ENCODE data around the gene HPS1. TPM values are rescaled to one million over a fixed set of nuclear protein-coding genes. Genes with fewer than 3 reads are reported as not detected.

The HPS1 gene
- total RNA-seq, 4 donors from 2014 or later, result 46.5 to 83.5 (median 67.5) TPM

GRCh38 chr10:98382691-98383101 lies 64.0 kb downstream of the HPS1 start:
- Histone ChIP-seq H3K27me3 (no peaks in the 10 kb centered on the region), H3K36me3 (peaks cover 25% of the 10 kb centered on the region), H3K4me3 (no peak overlapping the region), H3K9me3 (no peaks in the 10 kb centered on the region), H3K27ac (no peak overlapping the region), H3K4me1 (no peaks in the 10 kb centered on the region)
- 100% methylated on average over 5 of the region's 5 CpGs for WGBS
- TF ChIP-seq POLR2AphosphoS5 (IDR thresholded peaks at IDR 0.05) (no peak), POLR2A (IDR thresholded peaks at IDR 0.05) (no peak), CTCF (IDR thresholded peaks at IDR 0.05) (no peak), EP300 (IDR thresholded peaks at IDR 0.05) (no peak)
- DNase-seq (ENCODE audit: low spot score in 2 of 2), result no peak

GRCh38 chr10:98380493-98381339 lies 66.0 kb downstream of the HPS1 start:
- Histone ChIP-seq H3K4me3 (no peak overlapping the region), H3K9me3 (no peaks in the 10 kb centered on the region), H3K27ac (no peak overlapping the region), H3K4me1 (peaks cover 6% of the 10 kb centered on the region), H3K27me3 (no peaks in the 10 kb centered on the region), H3K36me3 (peaks cover 19% of the 10 kb centered on the region)
- DNase-seq (ENCODE audit: low spot score in 2 of 2), result no peak
- WGBS, result 89% methylated on average over 8 of the region's 8 CpGs
- TF ChIP-seq EP300 (IDR thresholded peaks at IDR 0.05), result no peak
- no peak for TF ChIP-seq POLR2AphosphoS5 (IDR thresholded peaks at IDR 0.05)
- no peak for TF ChIP-seq CTCF (IDR thresholded peaks at IDR 0.05)
- no peak for TF ChIP-seq POLR2A (IDR thresholded peaks at IDR 0.05)

- TF ChIP-seq EP300 (IDR thresholded peaks at IDR 0.05) (no peak), POLR2A (IDR thresholded peaks at IDR 0.05) (no peak)
- 95% methylated on average over 4 of the region's 4 CpGs for WGBS
- no peaks in the 10 kb centered on the region for H3K27me3 ChIP-seq
- H3K27ac ChIP-seq, result no peak overlapping the region
- H3K4me1 ChIP-seq, result peaks cover 21% of the 10 kb centered on the region
- peaks cover 9% of the 10 kb centered on the region for H3K36me3 ChIP-seq
- no peak overlapping the region for H3K4me3 ChIP-seq
- no peaks in the 10 kb centered on the region for H3K9me3 ChIP-seq
- DNase-seq (ENCODE audit: low spot score in 2 of 2), result no peak
These were observed 68.0 kb downstream of the HPS1 start for GRCh38 chr10:98378722-98379121.

- H3K4me3 ChIP-seq, result no peak overlapping the region
- H3K36me3 ChIP-seq, result peaks cover 2% of the 10 kb centered on the region
- H3K27ac ChIP-seq, result no peak overlapping the region
- no peak for DNase-seq (ENCODE audit: low spot score in 2 of 2)
- no peaks in the 10 kb centered on the region for H3K27me3 ChIP-seq
- WGBS, result 87% methylated on average over 3 of the region's 3 CpGs
- H3K4me1 ChIP-seq, result peaks cover 21% of the 10 kb centered on the region
- no peak for TF ChIP-seq CTCF (IDR thresholded peaks at IDR 0.05)
- TF ChIP-seq EP300 (IDR thresholded peaks at IDR 0.05), result no peak
- no peak for TF ChIP-seq POLR2AphosphoS5 (IDR thresholded peaks at IDR 0.05)
- TF ChIP-seq POLR2A (IDR thresholded peaks at IDR 0.05), result no peak
- H3K9me3 ChIP-seq, result no peaks in the 10 kb centered on the region
These were observed 69.2 kb downstream of the HPS1 start for GRCh38 chr10:98377536-98377935.

GRCh38 chr10:98377001-98377400 lies 69.7 kb downstream of the HPS1 start:
- H3K4me3 ChIP-seq, result no peak overlapping the region
- WGBS, result 82% methylated on average over 2 of the region's 2 CpGs
- no peaks in the 10 kb centered on the region for H3K27me3 ChIP-seq
- no peaks in the 10 kb centered on the region for H3K36me3 ChIP-seq
- DNase-seq (ENCODE audit: low spot score in 2 of 2), result no peak
- no peaks in the 10 kb centered on the region for H3K9me3 ChIP-seq
- peaks cover 21% of the 10 kb centered on the region for H3K4me1 ChIP-seq
- no peak overlapping the region for H3K27ac ChIP-seq
- TF ChIP-seq CTCF (IDR thresholded peaks at IDR 0.05) (no peak), POLR2AphosphoS5 (IDR thresholded peaks at IDR 0.05) (no peak), EP300 (IDR thresholded peaks at IDR 0.05) (no peak), POLR2A (IDR thresholded peaks at IDR 0.05) (no peak)
